Chondrocyte (in vitro differentiated cells): ENCODE results near the gene FAM162A. TPM values are rescaled to one million over a fixed set of nuclear protein-coding genes. Genes with fewer than 3 reads are reported as not detected.

Source experiments
- DNase-seq: peaks from one replicate; pipeline ENCODE4 v3.0.0; 2021; ENCODE audit warnings: mixed read lengths, low spot score
- H3K27ac Mint-ChIP-seq: one replicate; pipeline ENCODE4 v1.8.0; 2021; ENCODE audit warnings: mild to moderate bottlenecking, moderate library complexity, mixed read lengths; ENCODE audit not compliant: unreplicated experiment
- H3K27me3 Mint-ChIP-seq: 2 replicates; pipeline ENCODE4 v1.8.0; 2021; ENCODE audit warnings: low read depth, mixed read lengths
- H3K36me3 Mint-ChIP-seq: 2 replicates; pipeline ENCODE4 v1.8.0; 2021; ENCODE audit warnings: low read depth, mixed read lengths
- H3K4me1 Mint-ChIP-seq: 2 replicates; pipeline ENCODE4 v1.8.0; 2021; ENCODE audit warnings: low read depth, mild to moderate bottlenecking, mixed read lengths
- H3K4me3 Mint-ChIP-seq: one replicate; pipeline ENCODE4 v1.8.0; 2021; ENCODE audit warnings: mild to moderate bottlenecking, moderate library complexity, mixed read lengths; ENCODE audit not compliant: unreplicated experiment
- H3K9me3 Mint-ChIP-seq: 2 replicates; pipeline ENCODE4 v1.8.0; 2021; ENCODE audit warnings: low read depth, mixed read lengths
- total RNA-seq: library from RNA; stranded (reverse); gene quantifications from 3 replicates; pipeline ENCODE4 v1.2.1, GENCODE V29; 2021
- TF ChIP-seq, protein P1 (sequence below): fragments of 200-600 bp; sonication (generic); IDR thresholded peaks from 2 replicates; pipeline ENCODE4 v1.5.0; 2021; ENCODE audit warnings: antibody characterized with exemption, mild to moderate bottlenecking, moderate library complexity

The FAM162A gene
- total RNA-seq, 1 donor from 2014 or later = 40.1 TPM

DNA sequence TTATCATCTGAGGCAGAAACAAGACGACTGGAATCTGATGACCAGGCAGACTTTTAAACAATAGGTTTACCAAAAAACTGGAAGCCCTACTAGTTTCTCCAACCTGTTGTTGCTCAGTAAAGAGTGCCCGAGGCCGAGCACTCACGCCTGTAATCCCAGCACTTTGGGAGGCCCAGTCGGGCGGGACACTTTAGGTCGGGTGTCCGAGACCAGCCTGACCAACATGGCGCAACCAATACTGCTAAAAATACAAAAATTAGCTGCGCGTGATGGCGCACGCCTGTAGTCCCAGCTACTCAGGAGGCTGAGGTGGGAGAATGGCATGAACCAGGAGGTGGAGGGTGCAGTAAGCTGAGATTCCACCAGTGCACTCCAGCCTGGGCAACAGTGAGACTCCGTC is 33.0 kb downstream of the FAM162A start:
- TF ChIP-seq, protein P1, sequence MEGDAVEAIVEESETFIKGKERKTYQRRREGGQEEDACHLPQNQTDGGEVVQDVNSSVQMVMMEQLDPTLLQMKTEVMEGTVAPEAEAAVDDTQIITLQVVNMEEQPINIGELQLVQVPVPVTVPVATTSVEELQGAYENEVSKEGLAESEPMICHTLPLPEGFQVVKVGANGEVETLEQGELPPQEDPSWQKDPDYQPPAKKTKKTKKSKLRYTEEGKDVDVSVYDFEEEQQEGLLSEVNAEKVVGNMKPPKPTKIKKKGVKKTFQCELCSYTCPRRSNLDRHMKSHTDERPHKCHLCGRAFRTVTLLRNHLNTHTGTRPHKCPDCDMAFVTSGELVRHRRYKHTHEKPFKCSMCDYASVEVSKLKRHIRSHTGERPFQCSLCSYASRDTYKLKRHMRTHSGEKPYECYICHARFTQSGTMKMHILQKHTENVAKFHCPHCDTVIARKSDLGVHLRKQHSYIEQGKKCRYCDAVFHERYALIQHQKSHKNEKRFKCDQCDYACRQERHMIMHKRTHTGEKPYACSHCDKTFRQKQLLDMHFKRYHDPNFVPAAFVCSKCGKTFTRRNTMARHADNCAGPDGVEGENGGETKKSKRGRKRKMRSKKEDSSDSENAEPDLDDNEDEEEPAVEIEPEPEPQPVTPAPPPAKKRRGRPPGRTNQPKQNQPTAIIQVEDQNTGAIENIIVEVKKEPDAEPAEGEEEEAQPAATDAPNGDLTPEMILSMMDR = no peak
- peak overlapping the region; percentile 99 for H3K27ac Mint-ChIP-seq
- no peaks in the 10 kb centered on the region for H3K9me3 Mint-ChIP-seq
- peaks cover 3% of the 10 kb centered on the region for H3K36me3 Mint-ChIP-seq
- peak overlapping the region; percentile 95 for H3K4me3 Mint-ChIP-seq
- no peak for DNase-seq
- peaks cover 47% of the 10 kb centered on the region for H3K4me1 Mint-ChIP-seq
- no peaks in the 10 kb centered on the region for H3K27me3 Mint-ChIP-seq

DNA sequence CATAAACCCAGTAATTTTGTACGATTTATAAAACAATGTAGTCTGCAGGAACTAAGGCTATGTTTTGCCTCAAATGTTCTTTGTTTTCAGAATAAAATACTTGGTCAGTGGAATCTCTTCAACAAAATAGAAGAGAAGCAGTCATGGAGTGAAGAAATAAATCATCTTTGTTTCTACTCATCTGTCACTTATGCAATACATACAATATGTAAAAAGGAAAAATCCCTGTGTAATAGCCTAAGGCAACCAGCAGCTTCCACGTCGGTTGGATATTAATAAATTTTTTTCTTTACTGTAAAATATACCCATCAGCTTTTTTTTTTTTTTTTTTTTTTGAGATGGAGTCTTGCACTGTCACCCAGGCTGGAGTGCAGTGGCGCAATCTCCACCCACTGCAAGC is 37.1 kb downstream of the FAM162A start:
- H3K4me3 Mint-ChIP-seq = no peak overlapping the region
- peaks cover 10% of the 10 kb centered on the region for H3K36me3 Mint-ChIP-seq
- no peaks in the 10 kb centered on the region for H3K27me3 Mint-ChIP-seq
- no peak for DNase-seq
- no peaks in the 10 kb centered on the region for H3K9me3 Mint-ChIP-seq
- H3K4me1 Mint-ChIP-seq = peaks cover 14% of the 10 kb centered on the region
- no peak overlapping the region for H3K27ac Mint-ChIP-seq
- TF ChIP-seq, protein P1 = no peak

DNA sequence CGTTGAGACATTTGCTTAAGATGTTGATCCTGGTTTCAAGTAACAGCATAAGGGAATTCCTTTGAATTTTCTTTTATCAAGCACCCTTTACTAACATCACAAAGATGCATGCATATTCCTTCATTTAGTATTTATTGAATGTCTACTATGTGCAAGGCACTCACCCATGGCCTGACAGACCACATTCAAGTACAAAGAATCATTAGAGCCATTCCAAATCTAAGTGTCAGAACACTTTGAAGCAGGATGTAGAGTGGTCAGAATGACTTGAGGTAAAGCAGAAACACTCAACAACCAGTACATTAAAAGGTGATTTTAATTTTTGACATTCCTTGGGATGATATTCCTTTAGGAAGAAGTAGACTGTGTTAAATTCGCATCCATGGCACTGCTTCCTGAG is 37.9 kb downstream of the FAM162A start:
- H3K27ac Mint-ChIP-seq = no peak overlapping the region

DNA sequence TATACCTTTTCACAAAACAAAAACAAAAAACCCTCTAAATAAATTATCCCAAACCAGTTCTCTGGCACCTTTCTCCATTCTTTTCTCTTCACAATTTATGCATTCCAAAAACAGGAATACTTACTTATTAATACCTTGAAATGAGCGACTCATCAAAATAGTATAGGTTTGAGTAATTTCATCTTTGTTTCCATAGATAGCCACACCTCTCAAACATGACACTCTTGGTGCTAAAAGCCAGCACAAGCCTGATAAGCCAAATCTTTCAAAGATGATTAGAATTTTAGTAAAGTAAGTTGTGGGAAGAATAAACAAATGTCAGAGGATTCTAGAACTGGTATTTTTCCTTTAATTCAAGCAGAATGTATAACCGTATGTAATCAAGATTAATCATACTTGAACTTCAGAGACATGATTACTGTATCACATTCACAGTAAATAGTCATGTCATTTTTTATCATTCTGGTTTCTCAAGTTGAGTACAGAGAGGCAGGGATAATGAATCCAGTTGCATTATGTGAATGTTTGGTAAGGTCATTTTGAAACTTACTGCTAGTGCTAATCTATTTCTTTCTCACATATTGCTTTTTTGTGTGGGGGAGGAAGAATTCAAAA is 44.0 kb downstream of the FAM162A start:
- TF ChIP-seq, protein P1 = no peak
- no peak for DNase-seq
- Mint-ChIP-seq H3K36me3 (peaks cover 32% of the 10 kb centered on the region), H3K4me3 (no peak overlapping the region), H3K9me3 (no peaks in the 10 kb centered on the region), H3K27me3 (no peaks in the 10 kb centered on the region), H3K4me1 (peaks cover 8% of the 10 kb centered on the region), H3K27ac (peak overlapping the region; percentile 76)

More for the DNA sequence above, 37.9 kb downstream of the FAM162A start:
- Mint-ChIP-seq H3K9me3 (no peaks in the 10 kb centered on the region), H3K4me3 (no peak overlapping the region), H3K27me3 (no peaks in the 10 kb centered on the region), H3K4me1 (peaks cover 9% of the 10 kb centered on the region), H3K36me3 (peaks cover 18% of the 10 kb centered on the region)
- TF ChIP-seq, protein P1 = no peak
- no peak for DNase-seq

DNA sequence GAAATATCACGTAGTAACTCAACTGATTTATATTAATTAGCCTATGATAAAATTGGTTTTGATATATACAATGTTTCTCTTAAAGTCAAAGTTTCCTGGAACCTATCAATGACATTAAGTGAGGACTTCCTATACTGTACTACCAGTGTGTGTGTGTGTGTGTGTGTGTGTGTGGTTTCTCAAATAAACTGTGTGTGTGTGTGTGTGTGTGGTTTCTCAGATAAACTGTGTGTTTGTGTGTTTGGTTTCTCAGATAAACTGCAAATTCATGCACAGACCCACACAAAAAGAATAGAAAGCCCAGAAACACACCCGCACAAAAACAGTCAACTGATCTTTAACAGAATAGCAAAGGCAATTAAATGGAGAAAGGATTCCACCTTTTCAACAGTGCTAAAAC is 46.4 kb downstream of the FAM162A start:
- H3K9me3 Mint-ChIP-seq = no peaks in the 10 kb centered on the region
- H3K36me3 Mint-ChIP-seq = peaks cover 35% of the 10 kb centered on the region
- H3K4me1 Mint-ChIP-seq = peaks cover 8% of the 10 kb centered on the region
- H3K27me3 Mint-ChIP-seq = no peaks in the 10 kb centered on the region
- H3K27ac Mint-ChIP-seq = no peak overlapping the region
- TF ChIP-seq, protein P1 = no peak
- DNase-seq = no peak
- H3K4me3 Mint-ChIP-seq = no peak overlapping the region
